Activated gamma-delta T cell treated with Interleukin-2 at 50 U/mL for 16 hours (primary cell): Measurements from ENCODE around the gene PBX3.

Source experiments
- DNase-seq: peaks from one replicate; pipeline ENCODE4 v3.0.0-alpha.2; 2020

The PBX3 gene

DNA sequence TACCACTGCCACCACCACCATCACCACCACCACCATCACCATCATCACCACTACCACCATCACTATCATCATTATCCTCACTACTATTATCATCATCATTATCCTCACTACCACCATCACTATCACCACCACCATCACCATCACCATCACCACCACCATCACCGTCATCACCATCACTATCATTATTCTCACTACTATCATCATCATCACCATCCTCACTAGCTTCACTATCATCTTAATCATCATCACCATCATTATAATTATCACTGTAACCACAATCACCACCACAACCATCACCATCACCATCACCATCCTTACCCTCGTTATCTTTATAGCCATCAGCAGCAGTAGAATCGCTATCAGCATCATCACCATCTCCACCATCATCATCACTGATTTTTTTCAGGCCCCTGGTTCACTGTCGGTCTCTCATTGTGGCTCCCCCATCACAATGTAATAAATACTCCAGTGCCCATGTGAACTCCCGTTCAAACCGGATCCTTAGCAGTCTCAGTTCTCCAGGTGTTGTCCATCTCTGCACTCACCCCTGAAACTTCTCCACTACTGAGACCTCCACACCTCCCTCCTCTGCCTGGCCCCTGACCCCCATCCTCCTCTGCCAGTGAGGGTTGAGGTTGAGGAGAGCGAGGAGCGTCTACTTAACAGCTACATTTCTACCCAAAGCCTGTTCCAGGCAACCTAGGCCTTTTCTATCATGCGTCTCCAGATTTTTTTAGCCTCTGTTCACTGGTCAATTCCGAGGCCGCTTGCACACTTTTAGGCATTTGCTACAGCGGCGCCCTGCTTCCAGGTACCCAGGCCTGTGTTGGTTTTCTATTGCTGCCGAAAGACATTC lies 238.2 kb downstream of the PBX3 start:
- DNase-seq = no peak

DNA sequence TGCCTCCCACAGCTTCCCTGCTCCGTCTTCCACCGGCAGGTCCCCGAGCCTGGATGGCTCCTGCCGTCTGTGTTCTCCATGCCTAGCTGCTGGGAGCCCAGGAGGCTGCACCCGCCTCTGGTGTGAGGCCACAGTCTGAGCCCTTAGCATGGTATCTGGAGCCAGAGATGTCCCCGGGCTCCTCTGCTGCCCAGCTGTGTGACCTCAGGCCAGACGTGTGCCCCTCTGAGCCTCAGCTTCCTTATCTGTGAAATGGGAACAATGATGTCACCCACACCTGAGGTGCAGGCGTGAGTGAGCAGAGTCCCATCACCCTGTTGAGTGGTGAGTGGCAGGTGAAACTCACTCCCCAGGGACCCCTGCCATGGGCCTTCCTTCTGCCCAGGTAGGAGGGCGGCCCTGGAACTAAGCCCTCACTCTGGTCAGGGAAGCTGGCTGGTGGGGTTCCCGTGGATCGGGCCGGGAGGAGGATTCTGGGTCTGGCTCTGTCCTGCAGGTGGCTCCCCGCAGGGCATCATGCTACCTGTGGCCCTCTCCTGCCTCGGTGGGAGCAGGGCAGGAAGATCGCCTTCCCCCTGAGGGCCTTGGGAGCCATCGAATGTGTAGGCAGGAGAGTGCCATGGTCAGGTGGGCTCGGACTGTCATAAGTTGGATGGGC lies 239.0 kb downstream of the PBX3 start:
- DNase-seq = no peak

DNA sequence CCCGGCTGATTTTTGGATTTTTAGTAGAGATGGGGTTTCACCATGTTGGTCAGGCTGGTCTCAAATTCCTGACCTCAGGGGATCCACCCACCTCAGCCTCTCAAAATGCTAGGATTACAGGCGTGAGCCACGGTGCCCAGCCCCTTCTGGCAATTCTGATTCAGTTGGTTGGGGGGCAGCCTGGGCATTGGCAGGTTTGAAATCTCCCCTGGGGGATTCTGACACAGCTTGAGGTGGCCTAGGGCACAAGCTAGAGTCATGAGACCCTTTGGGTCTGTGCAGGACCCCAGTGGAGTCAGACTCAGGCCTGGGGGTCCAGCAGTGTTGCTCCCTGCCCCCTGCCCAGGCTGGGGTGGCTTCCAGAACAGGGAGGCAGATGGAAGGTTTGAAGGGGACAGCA lies 239.8 kb downstream of the PBX3 start:
- DNase-seq = no peak

DNA sequence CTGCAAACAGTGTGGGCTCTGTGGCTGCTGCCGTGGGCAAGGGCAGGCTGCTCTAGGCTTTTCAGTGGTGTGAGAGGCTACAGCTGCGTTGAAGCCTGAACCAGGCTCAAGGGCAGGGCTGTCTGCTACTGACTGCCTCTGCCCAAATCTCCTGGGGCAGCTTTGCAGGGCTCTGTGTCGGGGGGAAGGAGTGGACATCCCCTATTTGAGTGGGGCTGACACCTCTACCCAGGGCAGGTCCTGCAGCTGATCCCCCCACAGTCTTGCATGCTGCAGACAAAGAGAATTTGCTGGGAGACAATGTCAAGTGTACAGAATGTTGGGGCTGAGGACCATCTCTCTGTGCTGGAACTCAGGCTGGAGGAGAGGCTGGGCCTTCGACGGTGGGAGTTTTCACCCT lies 240.2 kb downstream of the PBX3 start:
- no peak for DNase-seq

DNA sequence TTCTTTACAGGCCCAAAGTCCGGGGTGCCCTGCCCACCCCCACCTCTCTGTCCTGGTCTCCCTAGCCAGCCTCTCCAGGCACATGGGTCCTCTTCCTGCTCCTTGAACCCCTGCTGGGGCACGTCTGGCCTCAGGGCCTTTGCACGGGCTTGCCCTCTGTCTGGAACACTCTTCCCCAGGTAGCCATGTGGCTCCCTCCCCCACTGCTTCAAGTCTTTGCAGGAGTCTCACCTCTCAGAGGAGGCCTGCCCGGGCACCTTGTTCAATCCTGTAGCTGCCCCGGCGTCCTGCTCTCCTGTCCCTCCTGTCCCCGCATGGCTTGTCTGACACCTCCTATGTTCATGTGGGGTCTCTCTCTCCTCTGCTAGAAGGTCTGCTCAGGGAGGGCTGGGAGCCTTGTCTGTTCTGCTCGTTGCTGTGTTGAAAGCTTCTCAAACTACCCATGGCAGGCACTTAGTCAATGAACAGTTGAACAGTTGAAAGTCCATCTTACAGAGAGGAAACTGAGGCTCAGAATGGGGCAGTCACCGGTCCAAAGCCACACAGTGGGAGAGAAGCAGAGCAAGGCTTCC lies 241.4 kb downstream of the PBX3 start:
- no peak for DNase-seq

DNA sequence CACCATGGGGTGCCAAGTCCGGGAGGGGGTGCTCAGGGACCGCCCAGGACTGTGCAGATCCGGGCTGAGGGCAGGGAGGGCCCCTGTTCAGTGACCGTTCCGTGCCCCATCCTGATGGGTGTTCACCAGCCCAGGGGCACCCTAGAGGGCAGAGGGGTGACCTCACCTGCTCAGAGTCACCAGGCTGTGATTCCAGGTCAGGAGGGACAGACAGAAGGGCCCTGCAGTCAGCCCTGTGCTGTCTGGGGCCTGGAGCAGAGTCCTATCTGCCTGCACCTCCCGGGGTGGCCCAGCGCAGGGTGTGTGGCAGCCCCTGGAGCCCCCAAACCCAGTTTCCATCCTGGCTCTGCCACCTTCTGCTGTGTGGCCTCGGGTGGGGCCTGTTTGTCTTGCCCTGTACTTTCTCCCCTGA lies 241.9 kb downstream of the PBX3 start:
- DNase-seq = no peak

DNA sequence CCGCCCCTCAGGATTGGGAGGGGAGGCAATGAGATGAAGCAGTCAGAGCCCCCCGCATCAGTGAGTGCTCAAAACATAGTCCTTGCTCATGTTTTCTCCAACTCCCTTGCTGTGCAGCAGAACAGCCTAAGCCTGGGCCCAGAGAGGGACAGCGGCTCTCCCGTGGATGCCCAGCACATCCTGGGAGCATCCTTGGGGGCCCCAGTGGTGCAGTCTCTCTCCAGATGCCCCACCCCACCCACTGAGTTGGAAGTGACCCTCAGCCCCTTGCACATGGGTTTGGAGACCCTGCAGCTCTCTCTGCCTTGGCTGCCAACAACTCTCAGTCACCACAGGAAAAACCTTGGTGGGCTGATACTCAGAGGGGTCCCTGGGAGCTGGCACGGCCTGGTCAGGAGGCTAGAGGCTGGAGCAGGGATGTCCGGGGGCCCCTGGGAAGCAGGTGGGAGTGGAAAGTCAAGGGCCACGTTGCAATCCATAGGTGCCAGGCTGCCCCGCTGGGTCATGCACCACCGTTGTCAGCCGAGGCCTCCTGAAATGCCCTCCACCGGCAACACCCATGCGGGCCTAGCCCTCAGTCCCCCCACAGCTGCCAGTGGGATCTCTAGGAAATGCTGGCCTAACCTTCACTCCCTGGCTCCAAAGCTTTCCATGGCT lies 242.5 kb downstream of the PBX3 start:
- no peak for DNase-seq

DNA sequence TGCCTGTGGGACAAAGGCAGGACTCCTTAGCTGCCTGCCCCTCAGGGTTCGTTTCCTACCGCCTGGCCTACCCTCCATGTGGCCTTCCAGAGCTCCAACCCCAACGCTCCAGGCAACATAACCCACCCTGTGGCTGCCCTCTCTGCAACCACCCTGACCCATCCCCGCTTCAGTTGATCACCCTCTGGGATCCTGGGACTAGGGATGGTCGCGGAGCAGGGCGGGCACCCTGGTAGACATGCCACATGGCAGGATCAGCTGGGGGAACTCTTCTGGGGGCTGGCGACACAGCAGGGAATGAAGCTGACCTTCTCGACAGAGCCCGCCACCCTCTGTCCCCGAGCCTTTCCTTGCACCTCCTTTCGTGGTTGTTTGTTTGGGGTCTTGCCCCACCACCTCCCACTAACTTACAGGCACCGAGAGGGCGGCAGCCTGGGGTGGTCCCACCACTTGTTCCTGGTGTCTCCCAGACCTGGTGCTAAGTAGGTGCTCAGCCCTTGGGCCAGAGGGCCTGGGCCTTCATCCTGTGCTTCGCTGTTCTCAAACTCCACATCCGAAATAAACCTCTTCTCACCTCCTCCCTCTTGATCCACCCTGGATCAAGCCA lies 243.1 kb downstream of the PBX3 start:
- DNase-seq = no peak

DNA sequence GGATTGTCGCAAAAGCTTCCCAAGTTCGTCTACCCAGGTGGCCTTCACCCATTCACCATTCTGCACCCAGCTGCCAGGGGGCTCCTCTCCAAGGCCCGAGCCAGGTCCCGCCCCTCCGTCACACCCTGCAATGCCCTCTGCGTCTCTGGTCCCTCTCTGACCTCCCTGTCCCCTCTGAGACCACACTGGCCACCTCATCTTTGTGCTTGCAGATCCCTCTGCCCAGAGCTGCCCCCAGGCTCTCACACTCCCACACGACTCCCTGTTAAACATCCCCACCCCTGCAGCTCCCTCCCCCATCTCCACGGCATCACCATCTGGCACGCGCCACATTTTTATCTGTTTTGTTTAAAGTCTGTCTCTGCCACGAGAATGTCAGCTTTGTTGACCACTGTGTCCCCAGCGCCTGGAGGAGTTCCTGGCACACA lies 243.6 kb downstream of the PBX3 start:
- no peak for DNase-seq

DNA sequence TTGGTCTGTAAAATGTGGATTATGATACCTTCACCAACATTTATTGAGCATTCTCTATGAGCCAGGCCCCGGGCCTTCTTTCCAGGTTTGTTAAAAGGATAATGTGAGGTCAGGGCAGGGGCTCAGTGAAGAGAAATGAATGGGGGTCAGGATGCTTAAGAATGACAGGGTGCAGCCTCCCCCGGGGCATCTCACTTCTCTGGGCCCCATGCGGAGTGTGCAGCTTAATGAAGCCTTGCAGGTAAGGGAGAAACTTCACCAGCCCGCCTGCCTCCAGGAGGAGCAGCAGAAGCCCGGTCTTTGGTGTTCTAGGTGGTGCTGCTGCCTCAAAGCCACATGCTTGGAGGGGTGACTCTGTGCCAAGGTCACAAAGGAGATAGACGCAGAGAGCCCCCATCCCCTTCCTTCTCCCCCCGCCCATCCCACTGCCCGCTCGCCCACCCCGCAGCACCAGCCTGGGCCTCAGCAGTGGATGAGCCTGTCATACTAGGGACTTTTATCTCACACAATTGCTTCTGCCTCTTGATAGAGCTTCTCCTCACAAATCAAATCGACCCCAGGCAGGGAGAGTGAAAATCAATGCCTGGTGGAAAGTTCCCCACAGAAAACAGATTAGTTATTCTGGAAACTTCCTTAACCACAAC lies 244.8 kb downstream of the PBX3 start:
- DNase-seq = no peak

DNA sequence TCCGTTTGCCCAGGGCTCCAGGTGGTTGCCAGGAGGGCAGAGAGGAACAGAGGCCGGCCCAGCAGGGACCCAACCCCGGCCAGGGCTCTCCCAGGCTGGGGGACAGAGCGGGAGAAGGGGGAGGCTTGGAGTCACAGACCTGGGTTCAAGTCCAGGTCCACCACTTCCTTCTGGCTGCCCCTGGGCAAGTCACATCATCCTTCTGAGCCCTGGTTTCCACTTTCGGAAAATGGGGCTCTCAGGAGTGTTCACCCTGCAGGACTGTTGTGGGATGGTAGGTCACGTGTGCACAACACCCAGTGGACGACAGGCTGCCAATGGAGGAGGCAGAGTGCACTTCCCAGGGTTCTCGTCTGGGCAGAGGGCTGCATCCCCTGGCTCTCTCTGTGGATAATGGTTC lies 245.4 kb downstream of the PBX3 start:
- DNase-seq = no peak

DNA sequence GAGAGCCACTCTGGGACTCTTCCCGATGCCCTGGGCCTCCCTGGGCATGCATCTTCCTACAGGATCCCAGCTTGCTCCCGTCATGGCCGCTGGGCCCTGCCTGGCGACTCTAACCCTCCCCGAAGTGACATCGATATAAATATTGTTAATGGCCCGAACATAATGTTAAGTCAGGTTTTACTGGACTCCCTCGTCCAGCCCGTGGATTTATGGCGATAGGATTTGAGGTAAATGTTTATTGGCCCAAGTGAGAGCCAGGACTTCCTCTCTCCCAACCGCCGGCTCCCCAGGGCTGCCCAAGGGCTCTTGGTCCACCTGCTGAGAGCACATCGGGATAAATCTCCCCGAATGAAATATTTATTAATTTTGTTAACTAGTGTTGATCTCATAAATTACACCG lies 246.3 kb downstream of the PBX3 start:
- no peak for DNase-seq

DNA sequence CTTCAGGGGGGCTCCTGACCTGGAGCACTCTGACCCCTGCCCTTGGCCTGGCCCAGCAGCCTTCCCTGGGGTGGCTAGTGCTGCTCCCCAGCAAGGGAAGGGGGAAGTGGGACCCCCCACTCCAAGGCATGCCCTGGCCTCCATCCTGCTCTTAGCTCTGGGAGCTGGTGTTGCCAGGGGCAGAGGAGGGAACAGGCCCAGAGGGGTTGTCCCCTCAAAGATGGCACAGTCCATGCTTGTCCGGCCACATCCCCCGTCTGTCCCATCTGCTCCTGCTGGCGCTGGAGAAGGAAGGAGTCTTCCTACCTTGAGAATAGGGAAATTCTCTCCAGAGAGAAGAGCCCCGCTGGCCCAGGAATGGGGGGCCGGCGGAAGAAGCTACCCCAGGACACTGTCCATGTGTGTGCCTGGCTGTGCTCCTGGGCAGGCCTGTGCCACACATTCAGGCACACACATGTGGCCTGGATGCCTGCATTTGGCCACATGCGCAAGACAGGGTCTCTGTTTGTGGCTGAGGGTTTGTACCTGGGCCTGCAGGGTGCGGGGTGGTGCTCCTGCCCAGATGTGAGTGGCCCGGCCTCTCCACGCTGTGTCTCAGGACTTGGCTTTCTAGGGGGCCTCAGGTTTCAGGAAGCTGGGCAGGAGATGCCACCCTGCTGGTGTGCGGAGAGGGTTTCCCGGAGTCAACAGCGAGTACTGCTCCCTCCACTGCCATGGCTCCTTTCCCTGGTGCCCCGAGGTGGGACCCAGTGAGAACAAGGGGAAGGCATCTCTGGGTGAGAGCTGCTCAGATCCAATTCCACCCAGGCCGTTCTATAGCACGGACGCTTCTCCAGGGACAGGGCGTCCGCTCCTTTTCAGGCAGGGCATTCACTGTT lies 247.1 kb downstream of the PBX3 start:
- no peak for DNase-seq

DNA sequence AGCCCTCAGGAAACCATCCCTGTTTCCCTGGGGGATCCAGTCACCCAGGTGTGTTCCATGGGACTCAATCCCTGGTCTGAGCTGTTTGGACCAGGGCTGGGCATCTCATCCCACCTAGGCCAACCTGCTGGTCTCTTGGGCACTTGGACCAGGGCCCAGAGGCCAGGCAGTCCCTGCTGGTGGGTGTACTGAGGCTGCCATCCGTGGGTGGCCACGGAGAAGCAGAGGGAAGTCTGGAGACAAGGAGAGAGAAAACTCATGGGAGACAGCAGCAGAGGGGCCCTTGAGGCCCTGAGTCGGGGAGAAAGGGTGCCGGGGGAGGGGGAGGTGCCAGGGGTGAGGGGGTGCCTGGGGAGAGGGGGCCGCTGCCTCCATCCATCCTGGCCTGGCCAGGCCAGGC lies 247.8 kb downstream of the PBX3 start:
- no peak for DNase-seq

DNA sequence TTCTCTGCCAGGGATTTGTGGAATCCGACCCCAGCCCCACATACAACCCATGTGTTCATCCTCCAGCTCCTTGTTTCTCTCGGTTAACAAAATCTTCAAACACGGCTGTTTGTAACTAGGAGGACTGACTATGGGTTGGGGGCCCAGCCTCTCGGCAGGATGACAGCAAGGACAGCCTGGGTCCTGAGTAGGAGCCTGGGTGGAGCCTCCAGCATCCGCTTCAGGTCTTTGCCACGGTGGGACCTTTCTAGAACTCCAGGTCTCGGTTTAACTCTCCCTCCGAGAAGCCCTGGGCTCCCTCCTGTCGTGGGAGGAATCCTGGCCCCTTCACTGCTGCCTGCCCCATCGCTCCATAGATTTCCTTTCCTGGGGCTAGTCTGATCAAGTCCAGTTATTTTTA lies 248.5 kb downstream of the PBX3 start:
- DNase-seq = no peak

DNA sequence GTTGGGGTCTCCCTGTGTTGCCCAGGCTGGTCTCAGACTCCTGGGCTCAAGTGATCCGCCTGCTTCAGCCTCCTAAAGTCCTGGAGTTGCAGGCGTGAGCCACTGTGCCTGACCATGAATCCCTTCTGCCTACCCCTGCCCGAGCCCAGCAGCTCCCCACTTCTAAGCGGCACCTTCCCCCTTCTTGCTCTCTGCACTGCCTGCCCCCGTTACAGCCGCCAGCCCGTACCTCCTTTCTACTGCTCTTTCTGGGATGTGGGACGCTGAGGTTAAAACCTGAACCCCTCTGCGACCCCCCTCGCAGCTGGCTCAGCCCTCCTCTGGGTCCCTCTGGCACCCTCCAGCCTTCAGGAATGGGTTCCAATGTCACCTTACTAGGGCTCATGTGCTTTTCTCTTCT lies 249.6 kb downstream of the PBX3 start:
- no peak for DNase-seq

DNA sequence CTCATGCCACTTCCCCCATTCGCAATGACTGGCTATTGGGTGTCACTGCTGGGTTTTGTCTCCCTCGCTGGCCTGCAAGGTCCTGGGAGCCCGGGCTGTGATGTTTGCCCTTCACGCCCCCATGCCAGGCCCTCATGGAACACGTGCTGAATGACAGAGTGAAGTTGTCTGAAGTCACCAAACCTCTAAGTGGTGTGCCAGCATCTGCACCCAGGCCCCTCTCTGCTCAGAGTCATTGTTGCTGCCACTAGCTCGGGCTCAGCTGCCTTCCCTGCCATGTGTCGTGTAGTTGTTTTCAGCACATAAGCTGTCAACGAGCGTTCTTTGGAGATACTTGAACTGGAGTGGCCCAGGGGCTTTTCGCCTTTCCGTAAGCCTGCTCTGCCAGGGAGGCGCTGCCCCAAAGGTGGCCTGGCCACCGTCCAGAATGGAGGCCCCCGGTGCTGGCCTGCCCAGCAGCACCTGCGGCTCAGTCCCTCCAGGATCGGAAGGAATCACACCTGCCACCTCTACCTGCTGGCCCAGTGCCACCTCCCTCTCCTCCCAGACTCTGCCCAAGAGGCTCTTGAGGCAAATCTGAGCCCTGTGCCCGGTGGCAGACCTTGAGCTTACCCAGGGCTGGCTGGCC lies 250.1 kb downstream of the PBX3 start:
- no peak for DNase-seq

DNA sequence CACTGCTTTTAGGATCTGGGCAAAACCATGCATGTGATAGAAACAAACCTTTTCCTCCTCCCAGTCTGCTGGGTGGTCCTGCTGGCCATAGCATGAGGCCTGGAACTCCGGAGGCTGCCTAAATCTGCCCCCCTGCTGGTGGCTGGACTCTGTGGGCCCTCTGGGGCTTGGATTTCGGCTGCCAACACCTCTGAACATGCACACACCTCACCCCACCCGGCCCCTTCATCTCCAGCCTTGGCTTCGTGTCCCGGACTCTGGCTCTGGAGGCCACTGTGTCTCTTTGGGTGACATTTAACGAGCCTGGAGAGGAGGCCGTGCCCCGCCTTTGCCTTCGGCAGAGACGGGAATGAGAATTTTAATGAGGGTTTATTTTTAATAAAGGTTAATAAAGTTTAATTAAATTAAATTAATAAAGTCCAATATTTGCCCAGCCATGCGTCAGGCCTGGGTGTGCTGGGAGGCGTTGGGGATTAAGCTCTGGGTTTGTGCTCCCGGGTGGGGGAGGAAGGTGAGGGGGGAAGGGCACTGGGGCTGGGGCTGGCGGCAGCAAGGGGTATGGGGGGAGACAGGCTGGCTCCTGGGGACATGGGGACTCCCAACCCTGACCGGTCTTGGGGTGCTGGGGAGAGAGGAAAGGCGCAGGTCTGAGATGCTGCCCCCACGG lies 251.8 kb downstream of the PBX3 start:
- DNase-seq = no peak

DNA sequence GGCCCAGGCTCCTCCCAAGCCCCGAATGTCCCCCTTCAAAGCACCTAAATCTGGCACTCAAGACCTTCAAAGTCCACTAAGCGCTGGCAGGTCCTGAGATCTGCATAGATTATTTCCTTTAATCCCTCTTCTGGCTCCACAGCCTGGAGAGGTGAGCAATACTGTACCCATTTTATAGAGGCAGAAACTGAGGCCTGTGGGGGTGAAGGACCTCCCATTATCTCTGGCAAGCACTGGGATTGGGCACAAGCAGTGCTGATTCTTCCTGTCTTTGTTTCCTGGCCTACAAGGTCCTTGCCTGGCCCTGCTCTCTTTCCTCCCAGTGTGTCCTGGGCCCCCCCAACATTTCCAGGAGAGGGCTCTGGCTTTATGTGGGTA lies 252.3 kb downstream of the PBX3 start:
- no peak for DNase-seq

DNA sequence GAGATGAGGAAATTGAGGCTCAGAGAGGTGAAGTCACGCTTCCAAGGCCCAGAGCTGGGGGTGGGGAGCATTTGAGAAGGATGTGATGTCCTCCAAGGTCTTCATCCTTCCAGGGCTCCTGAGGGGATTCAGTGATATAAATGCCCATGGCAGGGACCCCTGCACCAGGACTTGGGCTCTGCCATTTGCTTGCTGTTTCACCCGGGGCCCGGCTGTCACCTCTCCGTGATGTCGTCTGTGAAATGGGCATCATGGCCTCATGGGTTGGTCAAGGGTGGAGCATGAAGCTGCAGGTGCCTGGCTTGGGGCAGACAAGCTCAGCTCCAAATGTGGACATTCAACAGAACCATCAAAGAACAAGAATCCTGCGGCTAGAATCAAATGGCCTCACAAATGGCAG lies 253.1 kb downstream of the PBX3 start:
- no peak for DNase-seq
